Esophagus muscularis mucosa (tissue), 4 donors: ENCODE measurements around the gene SLC25A36. TPM values are rescaled to one million over a fixed set of nuclear protein-coding genes. Genes with fewer than 3 reads are reported as not detected.

Source experiments
- DNase-seq: peaks from one replicate; pipeline ENCODE4 v3.0.0-alpha.2; 2017; ENCODE audit errors: extremely low spot score
- H3K27ac ChIP-seq, 4 donors: fragments of 200-600 bp; sonication (generic); replicated peaks in 1 of 4; 1 replicate in 3 of 4; 2 replicates in 1 of 4; pipeline ENCODE4 v1.5.1; 2016 to 2019; ENCODE audit warnings: mild to moderate bottlenecking in 1 of 4
- H3K27me3 ChIP-seq, 4 donors: fragments of 200-600 bp; sonication (generic); one replicate each; pipeline versions ENCODE4 v1.5.1 to v1.6.0; 2016 to 2019
- H3K36me3 ChIP-seq, 4 donors: fragments of 200-600 bp; sonication (generic); one replicate each; pipeline ENCODE4 v1.5.1; 2016 to 2019
- H3K4me1 ChIP-seq, 4 donors: fragments of 200-600 bp; sonication (generic); one replicate each; pipeline ENCODE4 v1.5.1; 2016 to 2019
- H3K4me3 ChIP-seq, 4 donors: fragments of 200-600 bp; sonication (generic); 1 replicate in 2 of 4; 2 replicates in 2 of 4; pipeline ENCODE4 v1.5.1; 2016 to 2019; ENCODE audit warnings: mild to moderate bottlenecking in 4 of 4, moderate library complexity in 1 of 4
- H3K9me3 ChIP-seq, 4 donors: fragments of 200-600 bp; sonication (generic); 1 replicate in 3 of 4; 2 replicates in 1 of 4; pipeline ENCODE4 v1.5.1; 2016 to 2019
- CTCF ChIP-seq, 3 experiments: fragments of 200-600 bp in 2 of 3; fragments of 450-650 bp in 1 of 3; sonication (generic) in 2 of 3; IDR thresholded peaks; one replicate each; pipeline ENCODE4 v1.5.1; 2017 to 2019; ENCODE audit warnings: antibody characterized with exemption in 3 of 3, mild to moderate bottlenecking in 2 of 3, moderate library complexity in 1 of 3
- EP300 ChIP-seq: sonication (generic); formaldehyde crosslinking; IDR thresholded peaks from one replicate; pipeline ENCODE4 v1.6.1; 2017; ENCODE audit warnings: antibody characterized with exemption
- POLR2A ChIP-seq: fragments of 450-650 bp; IDR thresholded peaks from one replicate; pipeline ENCODE4 v1.6.1; 2017; ENCODE audit warnings: antibody characterized with exemption, moderate library complexity, mild to moderate bottlenecking, low read depth
- POLR2AphosphoS5 ChIP-seq, 2 donors: sonication (generic); formaldehyde crosslinking; IDR thresholded peaks; one replicate each; pipeline ENCODE4 v1.6.1; 2017; ENCODE audit warnings: antibody characterized with exemption in 2 of 2
- WGBS: methylation state at CpG from one replicate; pipeline ENCODE4 v1.1.5; 2018; 5-methylcytosine and 5-hydroxymethylcytosine counted together
- intact Hi-C: fragments of 100-400 bp; cut with DNase I; formaldehyde crosslinking; loops from one replicate; pipeline ENCODE4 v1.15.1; 2023
- total RNA-seq, 4 donors: library from RNA; depleted of rRNA; stranded (reverse); fragments of >200 nt; gene quantifications; one replicate each; pipeline versions ENCODE4 v1.1.0 to v1.2.1, GENCODE V29; 2016

SLC25A36 gene
- total RNA-seq, 4 donors from 2014 or later = 42.8 to 56.9 (median 53.8) TPM

GRCh38 chr3:140953028-140953960, 11.7 kb downstream of the SLC25A36 start:
- Histone ChIP-seq H3K4me1 (peaks cover 44 to 72% (median 66%) of the 10 kb centered on the region in 4 donors), H3K9me3 (no peaks in the 10 kb centered on the region), H3K36me3 (peaks cover 0 to 7% (median 1%) of the 10 kb centered on the region in 4 donors), H3K27ac (no peak overlapping the region), H3K4me3 (no peak overlapping the region), H3K27me3 (no peaks in the 10 kb centered on the region)
- intact Hi-C loops = no loop called here
- no peak for DNase-seq
- TF ChIP-seq POLR2AphosphoS5 (IDR thresholded peaks at IDR 0.05) = no peak
- TF ChIP-seq EP300 = no peak
- no peak for TF ChIP-seq CTCF (IDR thresholded peaks at IDR 0.05)
- no peak for TF ChIP-seq POLR2A
- 90% methylated on average over 5 of the region's 5 CpGs for WGBS

GRCh38 chr3:140954576-140954975, 12.9 kb downstream of the SLC25A36 start:
- TF ChIP-seq POLR2A = no peak
- no peak for TF ChIP-seq POLR2AphosphoS5 (IDR thresholded peaks at IDR 0.05)
- no peak for TF ChIP-seq EP300
- TF ChIP-seq CTCF (IDR thresholded peaks at IDR 0.05) = no peak
- 88% methylated on average over 2 of the region's 2 CpGs for WGBS
- Histone ChIP-seq H3K9me3 (no peaks in the 10 kb centered on the region), H3K27ac (no peak overlapping the region), H3K4me3 (no peak overlapping the region), H3K4me1 (peaks cover 35 to 71% (median 61%) of the 10 kb centered on the region in 4 donors), H3K36me3 (peaks cover 0 to 13% (median 5%) of the 10 kb centered on the region in 4 donors), H3K27me3 (no peaks in the 10 kb centered on the region)
- intact Hi-C loops = no loop called here
- DNase-seq = no peak

GRCh38 chr3:140955645-140956044, 14.0 kb downstream of the SLC25A36 start:
- intact Hi-C loops = no loop called here
- DNase-seq = no peak
- WGBS = 80% methylated on average over 3 of the region's 3 CpGs
- Histone ChIP-seq H3K27me3 (no peaks in the 10 kb centered on the region), H3K4me1 (peaks cover 28 to 62% (median 50%) of the 10 kb centered on the region in 4 donors), H3K27ac (no peak overlapping the region), H3K36me3 (peaks cover 0 to 23% (median 13%) of the 10 kb centered on the region in 4 donors), H3K4me3 (no peak overlapping the region), H3K9me3 (no peaks in the 10 kb centered on the region)
- TF ChIP-seq CTCF (IDR thresholded peaks at IDR 0.05) = no peak

GRCh38 chr3:140956058-140956835, 14.6 kb downstream of the SLC25A36 start:
- WGBS = 84% methylated on average over 5 of the region's 5 CpGs
- no peak for DNase-seq
- H3K4me3 ChIP-seq = no peak overlapping the region
- H3K27ac ChIP-seq = no peak overlapping the region
- intact Hi-C loops = no loop called here
- peaks cover 0 to 26% (median 15%) of the 10 kb centered on the region in 4 donors for H3K36me3 ChIP-seq
- no peaks in the 10 kb centered on the region for H3K9me3 ChIP-seq
- TF ChIP-seq POLR2A = no peak
- TF ChIP-seq CTCF (IDR thresholded peaks at IDR 0.05) = no peak
- no peak for TF ChIP-seq POLR2AphosphoS5 (IDR thresholded peaks at IDR 0.05)
- peaks cover 22 to 56% (median 44%) of the 10 kb centered on the region in 4 donors for H3K4me1 ChIP-seq
- no peaks in the 10 kb centered on the region for H3K27me3 ChIP-seq
